Muscle layer of duodenum (tissue), 2 donors: ENCODE data around the gene ZDHHC11B.
A peak's percentile ranks its signal among the peaks of the same experiment; 100 is the strongest.
"Not testable (repeated sequence)": the region's sequence is repeated elsewhere in the genome, so short reads cannot be mapped to it uniquely, and the experiment has no call there.

Source experiments
- H3K27ac ChIP-seq: one replicate; pipeline ENCODE4 v1.7.0; 2013; ENCODE audit warnings: mild to moderate bottlenecking, low read length
- H3K27me3 ChIP-seq: one replicate; pipeline ENCODE4 v1.7.0; 2013; ENCODE audit warnings: low read depth, mild to moderate bottlenecking, control low read depth, low read length
- H3K36me3 ChIP-seq, 2 donors: one replicate each; pipeline ENCODE4 v1.7.0; 2013; ENCODE audit warnings: low read length in 2 of 2, control low read depth in 1 of 2, mild to moderate bottlenecking in 1 of 2; ENCODE audit not compliant: insufficient read depth in 2 of 2, control insufficient read depth in 1 of 2
- H3K4me1 ChIP-seq, 2 donors: one replicate each; pipeline ENCODE4 v1.7.0; 2013; ENCODE audit warnings: low read length in 2 of 2, mild to moderate bottlenecking in 2 of 2, control low read depth in 1 of 2, moderate library complexity in 1 of 2; ENCODE audit not compliant: insufficient read depth in 2 of 2, control insufficient read depth in 1 of 2
- H3K4me3 ChIP-seq, 2 donors: one replicate each; pipeline ENCODE4 v1.7.0; 2013; ENCODE audit warnings: low read length in 2 of 2, low read depth in 1 of 2, mild to moderate bottlenecking in 1 of 2
- H3K9me3 ChIP-seq, 2 donors: one replicate each; pipeline ENCODE4 v1.7.0; 2013; ENCODE audit warnings: low read length in 2 of 2, control low read depth in 1 of 2, mild to moderate bottlenecking in 1 of 2; ENCODE audit not compliant: control insufficient read depth in 1 of 2
- donor health status: healthy.

ZDHHC11B gene

GRCh38 chr5:757931-758697, 26.4 kb downstream of the ZDHHC11B start:
- Histone ChIP-seq H3K4me3 (peak overlapping the region; percentile 31 to 55), H3K9me3 (no peaks in the 10 kb centered on the region), H3K27ac (peak overlapping the region; percentile 67), H3K36me3 (no peaks in the 10 kb centered on the region), H3K27me3 (no peaks in the 10 kb centered on the region), H3K4me1 (peaks cover 23 to 45% of the 10 kb centered on the region in 2 donors)

DNA sequence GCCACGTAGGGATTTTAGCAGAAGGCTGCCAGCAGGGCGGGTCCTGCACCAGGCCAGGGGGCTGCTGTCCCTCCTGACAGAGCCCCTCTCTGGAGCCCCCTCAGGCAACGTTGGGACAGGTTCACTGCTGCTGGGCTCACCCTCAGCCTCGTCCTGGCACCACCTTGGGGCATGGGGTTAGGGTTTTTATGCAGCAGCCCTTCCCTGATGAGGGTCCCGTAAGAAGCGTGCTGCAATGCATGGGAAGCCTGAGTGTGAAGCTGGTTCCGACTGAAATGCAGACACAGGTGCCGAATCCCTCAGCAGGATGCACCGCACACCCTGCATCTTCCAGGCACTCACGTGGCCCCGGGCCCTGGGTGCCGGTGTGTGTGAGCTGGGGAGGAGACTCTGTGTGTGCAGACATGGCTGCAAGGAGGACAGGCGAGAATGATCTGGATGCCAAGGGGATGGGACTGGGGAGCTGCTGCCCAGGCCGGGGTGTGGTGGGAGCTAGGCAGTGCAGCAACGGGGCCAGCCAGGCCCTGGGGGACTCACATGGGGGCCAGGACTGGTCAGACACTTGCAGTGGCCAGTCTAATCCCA, 27.1 kb downstream of the ZDHHC11B start:
- Histone ChIP-seq H3K9me3 (no peaks in the 10 kb centered on the region), H3K27me3 (no peaks in the 10 kb centered on the region), H3K36me3 (no peaks in the 10 kb centered on the region), H3K4me3 (peak overlapping the region in 1 of 2 donors; percentile 13), H3K27ac (no peak overlapping the region), H3K4me1 (peaks cover 23 to 45% of the 10 kb centered on the region in 2 donors)

DNA sequence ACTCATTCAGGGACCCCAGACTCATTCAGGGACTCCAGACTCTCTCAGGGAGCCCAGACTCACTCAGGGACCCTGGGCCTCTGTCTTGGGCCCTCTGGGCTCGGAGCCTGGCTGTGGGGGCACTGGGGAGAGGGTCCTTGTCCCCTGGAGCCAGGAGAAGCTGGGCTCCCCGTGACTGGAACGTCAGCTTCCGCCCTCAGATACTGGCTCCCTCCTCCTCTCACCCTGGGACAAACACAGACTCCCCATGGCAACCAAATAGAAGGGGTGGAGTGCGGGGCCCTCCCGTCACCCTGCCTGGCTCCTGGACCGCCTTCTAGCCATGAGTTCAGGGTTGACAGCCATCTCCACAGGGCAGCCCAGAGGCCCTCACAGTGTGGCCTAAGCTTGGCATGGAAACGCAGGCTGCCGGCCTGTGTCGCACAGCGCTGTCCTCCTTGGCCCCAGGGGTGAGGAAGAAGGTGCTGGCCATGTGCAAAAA, 27.6 kb downstream of the ZDHHC11B start:
- no peak overlapping the region for H3K27ac ChIP-seq
- H3K4me1 ChIP-seq = peaks cover 23 to 45% of the 10 kb centered on the region in 2 donors
- H3K27me3 ChIP-seq = no peaks in the 10 kb centered on the region
- H3K4me3 ChIP-seq = peak overlapping the region in 1 of 2 donors; percentile 13
- H3K9me3 ChIP-seq = no peaks in the 10 kb centered on the region
- no peaks in the 10 kb centered on the region for H3K36me3 ChIP-seq

GRCh38 chr5:756171-756570, 28.4 kb downstream of the ZDHHC11B start:
- peaks cover 23 to 45% of the 10 kb centered on the region in 2 donors for H3K4me1 ChIP-seq
- H3K27ac ChIP-seq = no peak overlapping the region
- H3K9me3 ChIP-seq = no peaks in the 10 kb centered on the region
- no peaks in the 10 kb centered on the region for H3K36me3 ChIP-seq
- no peak overlapping the region for H3K4me3 ChIP-seq
- no peaks in the 10 kb centered on the region for H3K27me3 ChIP-seq

DNA sequence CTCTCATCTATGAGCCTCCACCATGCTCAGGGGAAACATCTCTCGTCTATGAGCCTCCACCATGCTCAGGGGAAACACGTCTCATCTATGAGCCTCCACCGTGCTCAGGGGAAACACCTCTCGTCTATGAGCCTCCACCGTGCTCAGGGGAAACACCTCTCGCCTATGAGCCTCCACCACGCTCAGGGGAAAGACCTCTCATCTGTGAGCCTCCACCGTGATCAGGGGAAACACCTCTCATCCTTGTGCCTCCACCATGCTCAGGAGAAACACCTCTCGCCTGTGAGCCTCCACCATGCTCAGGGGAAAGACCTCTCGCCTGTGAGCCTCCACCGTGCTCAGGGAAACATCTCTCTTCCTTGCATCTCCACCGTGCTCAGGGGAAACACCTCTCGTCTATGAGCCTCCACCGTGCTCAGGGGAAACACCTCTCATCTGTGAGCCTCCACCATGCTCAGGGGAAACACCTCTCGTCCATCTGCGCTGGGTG, 30.3 kb downstream of the ZDHHC11B start:
- H3K9me3 ChIP-seq, H3K36me3 ChIP-seq, H3K27me3 ChIP-seq, H3K27ac ChIP-seq, H3K4me3 ChIP-seq: not testable (repeated sequence)
- H3K4me1 ChIP-seq = peaks cover 17 to 32% of the 10 kb centered on the region in 2 donors

DNA sequence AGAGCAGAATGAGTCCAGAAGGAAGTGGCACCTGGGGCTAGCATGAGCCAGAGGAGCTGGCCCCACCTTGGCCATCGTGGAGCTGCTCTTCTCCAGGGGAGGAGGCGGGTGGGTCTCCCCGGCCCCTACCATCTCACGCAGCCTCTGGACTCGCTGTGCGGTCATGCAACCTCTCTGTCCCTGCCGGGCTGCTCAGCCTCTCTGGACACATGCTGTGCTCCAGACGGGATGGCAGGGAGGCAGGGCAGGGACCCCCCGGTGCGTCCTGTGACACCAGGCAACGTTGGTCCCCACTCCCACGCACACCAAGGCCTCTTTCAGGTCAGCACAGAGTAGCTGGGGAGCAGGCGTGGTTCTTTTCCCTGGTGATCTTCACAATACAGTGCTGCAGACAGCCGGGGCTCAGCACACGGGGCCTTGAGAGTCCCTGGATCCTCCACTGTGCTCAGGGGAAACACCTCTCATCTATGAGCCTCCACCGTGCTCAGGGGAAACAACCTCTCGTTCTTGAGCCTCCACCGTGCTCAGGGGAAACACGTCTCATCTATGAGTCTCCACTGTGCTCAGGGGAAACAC, 30.9 kb downstream of the ZDHHC11B start:
- H3K27ac ChIP-seq, H3K4me3 ChIP-seq, H3K9me3 ChIP-seq, H3K27me3 ChIP-seq, H3K36me3 ChIP-seq: not testable (repeated sequence)
- H3K4me1 ChIP-seq = peaks cover 14 to 26% of the 10 kb centered on the region in 2 donors

- H3K9me3 ChIP-seq, H3K4me3 ChIP-seq, H3K27me3 ChIP-seq, H3K27ac ChIP-seq, H3K36me3 ChIP-seq: not testable (repeated sequence)
- H3K4me1 ChIP-seq = peaks cover 4 to 16% of the 10 kb centered on the region in 2 donors
Observed at GRCh38 chr5:752532-753115, 31.9 kb downstream of the ZDHHC11B start.

- not testable (repeated sequence) for H3K27me3 ChIP-seq, H3K36me3 ChIP-seq, H3K9me3 ChIP-seq, H3K4me1 ChIP-seq, H3K4me3 ChIP-seq, H3K27ac ChIP-seq
Observed at GRCh38 chr5:751992-752391, 32.5 kb downstream of the ZDHHC11B start.

DNA sequence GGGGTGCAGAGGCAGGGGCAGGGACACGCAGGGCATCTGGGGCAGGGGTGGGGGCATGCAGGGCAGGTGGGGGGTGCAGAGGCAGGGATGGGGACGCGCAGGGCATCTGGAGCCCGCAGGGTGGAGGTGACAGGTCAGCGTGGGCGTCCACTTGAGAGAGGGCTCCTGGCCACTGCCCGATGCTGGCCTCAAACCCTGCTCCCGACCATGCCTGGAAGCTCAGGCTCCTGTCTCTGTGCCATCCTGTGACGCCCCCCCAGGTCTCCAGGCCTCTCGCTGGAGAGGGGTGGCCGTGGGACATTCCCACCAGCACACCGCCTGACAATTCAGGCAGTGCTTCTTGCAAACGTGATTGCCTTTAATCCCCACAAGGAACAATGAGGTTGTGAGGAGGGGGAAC, 33.0 kb downstream of the ZDHHC11B start:
- Histone ChIP-seq H3K27ac (no peak overlapping the region), H3K9me3 (no peaks in the 10 kb centered on the region), H3K4me1 (peaks cover 0 to 5% of the 10 kb centered on the region in 2 donors), H3K4me3 (no peak overlapping the region), H3K36me3 (no peaks in the 10 kb centered on the region), H3K27me3 (no peaks in the 10 kb centered on the region)

DNA sequence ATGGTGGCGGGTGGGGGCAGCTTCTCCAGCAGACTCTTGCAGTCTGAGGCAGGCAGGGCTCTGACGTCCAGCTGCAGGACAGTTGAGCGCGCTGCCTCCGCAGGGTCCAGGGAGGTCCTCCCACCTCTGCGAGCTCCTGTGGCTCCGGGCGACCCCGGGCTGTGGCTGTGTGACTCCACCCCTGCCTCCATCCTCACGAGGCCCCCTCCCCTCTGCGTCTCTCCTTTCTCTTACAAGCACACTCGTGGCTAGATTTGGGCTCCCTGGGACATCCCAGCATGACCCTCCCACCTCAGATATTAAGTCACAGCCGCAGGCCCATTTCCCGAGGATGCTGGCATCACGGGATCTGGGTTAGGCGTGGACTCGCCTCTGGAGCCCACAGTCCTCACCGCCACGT, 34.3 kb downstream of the ZDHHC11B start:
- not testable (repeated sequence) for H3K36me3 ChIP-seq, H3K27ac ChIP-seq, H3K4me1 ChIP-seq

DNA sequence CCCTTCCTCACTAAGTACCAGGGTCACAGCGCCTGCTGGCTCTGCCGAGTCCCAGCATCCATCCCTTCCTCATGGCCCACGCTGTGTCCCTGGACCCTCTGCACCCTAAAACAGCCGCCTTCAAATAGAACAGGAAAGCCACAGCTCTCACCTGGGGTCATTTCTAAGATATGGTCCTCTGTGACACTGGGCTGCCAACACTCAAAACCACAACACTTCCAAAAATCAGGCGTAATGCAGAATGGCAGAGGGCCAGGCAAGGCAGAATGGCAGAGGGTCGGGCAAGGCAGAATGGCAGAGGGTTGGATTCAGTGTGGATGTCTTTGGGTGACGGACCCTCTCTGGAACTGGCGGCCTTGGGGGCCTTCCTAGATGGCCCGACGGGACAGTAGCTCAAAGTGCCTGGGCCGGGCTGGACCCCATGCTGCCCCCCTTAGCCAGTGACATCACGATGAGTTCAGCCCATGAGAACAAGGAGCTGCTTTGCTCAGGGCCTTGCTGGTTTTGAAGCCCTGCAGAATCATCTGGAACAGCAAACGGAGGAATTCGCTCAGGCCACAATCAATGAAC, 35.3 kb downstream of the ZDHHC11B start:
- no peaks in the 10 kb centered on the region for H3K27me3 ChIP-seq
- no peak overlapping the region for H3K4me3 ChIP-seq
- H3K36me3 ChIP-seq = peaks cover 0 to 4% of the 10 kb centered on the region in 2 donors
- no peaks in the 10 kb centered on the region for H3K4me1 ChIP-seq
- H3K27ac ChIP-seq = no peak overlapping the region
- H3K9me3 ChIP-seq = no peaks in the 10 kb centered on the region

More for the DNA sequence above, 34.3 kb downstream of the ZDHHC11B start:
- H3K4me3 ChIP-seq, H3K9me3 ChIP-seq, H3K27me3 ChIP-seq: not testable (repeated sequence)
